Epidermal melanocyte (primary cell): ENCODE measurements around the gene HSPA8.

Source experiments
- DNase-seq: peaks from one replicate; pipeline ENCODE4 v3.0.0; 2011; ENCODE audit warnings: low spot score; ENCODE audit not compliant: insufficient read length

HSPA8 gene

GRCh38 chr11:123051146-123051545, 10.8 kb downstream of the HSPA8 start:
- no peak for DNase-seq

- DNase-seq = no peak
These were observed 14.0 kb downstream of the HSPA8 start for GRCh38 chr11:123047947-123048293.

GRCh38 chr11:123047266-123047946, 14.5 kb downstream of the HSPA8 start:
- no peak for DNase-seq

- DNase-seq = no peak
These were observed 15.3 kb downstream of the HSPA8 start for GRCh38 chr11:123046473-123047259.

GRCh38 chr11:123045101-123045500, 16.8 kb downstream of the HSPA8 start:
- DNase-seq = no peak

GRCh38 chr11:123041185-123041584, 20.8 kb downstream of the HSPA8 start:
- DNase-seq = no peak

GRCh38 chr11:123040111-123040432, 21.9 kb downstream of the HSPA8 start:
- DNase-seq = no peak

- no peak for DNase-seq
These were observed 26.1 kb downstream of the HSPA8 start for GRCh38 chr11:123035831-123036230.

GRCh38 chr11:123034597-123034996, 27.3 kb downstream of the HSPA8 start:
- no peak for DNase-seq

- no peak for DNase-seq
These were observed 28.0 kb downstream of the HSPA8 start for GRCh38 chr11:123033895-123034294.

- no peak for DNase-seq
These were observed 31.4 kb downstream of the HSPA8 start for GRCh38 chr11:123030517-123030916.

- DNase-seq = peak; percentile 61
These were observed 41.0 kb downstream of the HSPA8 start for GRCh38 chr11:123020968-123021367.

- no peak for DNase-seq
These were observed 43.2 kb downstream of the HSPA8 start for GRCh38 chr11:123018702-123019101.

- no peak for DNase-seq
These were observed 50.4 kb downstream of the HSPA8 start for GRCh38 chr11:123011510-123011909.
